Panc1 (cell line): Measurements from ENCODE around the gene CDH19.

Experiments used
- CTCF ChIP-seq: fragments of 450-650 bp; IDR thresholded peaks from 2 replicates; pipeline ENCODE4 v1.5.1; 2017; ENCODE audit warnings: mild to moderate bottlenecking
- POLR2AphosphoS5 ChIP-seq: IDR thresholded peaks from 2 replicates; pipeline ENCODE4 v1.6.1; 2012; ENCODE audit warnings: mild to moderate bottlenecking, low read depth, low read length, moderate library complexity
- REST ChIP-seq, 2 experiments: IDR thresholded peaks; 2 replicates each; pipeline ENCODE4 v1.6.1; 2011 to 2012; ENCODE audit warnings: low read depth in 2 of 2, control low read depth in 1 of 2, low read length in 1 of 2, mild to moderate bottlenecking in 1 of 2, moderate library complexity in 1 of 2; ENCODE audit not compliant: insufficient read depth in 1 of 2
- TCF7L2 ChIP-seq: IDR thresholded peaks from 2 replicates; pipeline ENCODE4 v1.6.1; 2011; ENCODE audit warnings: mild to moderate bottlenecking, low read depth, low read length, inconsistent platforms

DNA sequence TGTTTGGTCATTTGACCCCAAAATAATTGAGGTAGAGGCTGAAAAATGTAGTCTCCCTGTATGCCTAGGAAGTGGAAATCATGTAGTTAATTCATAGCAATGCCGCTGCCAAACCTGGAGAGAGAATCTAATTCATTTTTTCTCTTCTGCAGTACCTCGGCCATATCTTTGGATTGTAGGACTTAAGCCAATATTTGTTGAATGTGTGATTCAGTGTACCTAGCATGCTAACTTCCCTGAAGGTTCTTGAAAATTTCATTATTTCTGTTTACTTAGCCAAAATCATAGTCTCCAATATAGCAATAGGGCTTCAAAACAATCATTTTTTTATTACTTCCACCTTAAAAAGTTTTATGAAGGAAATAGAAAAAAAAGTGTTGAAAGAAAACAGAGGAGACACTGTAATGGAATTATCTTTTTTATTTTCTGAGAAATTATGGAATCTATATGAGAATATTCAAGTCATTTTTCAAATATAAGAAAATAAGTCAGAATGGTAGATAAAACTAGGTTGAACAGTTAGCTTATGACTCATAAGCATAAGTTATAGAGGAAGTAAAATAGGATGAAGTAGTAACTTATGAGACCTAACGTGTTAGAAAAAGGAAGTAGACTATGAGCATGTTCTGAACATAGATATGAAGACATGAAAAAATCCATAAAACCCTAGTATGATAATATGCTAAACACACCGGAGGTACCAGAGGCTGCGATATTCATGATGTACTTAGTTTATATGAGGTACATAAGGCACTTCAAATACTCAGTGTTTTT lies 35.2 kb upstream of the CDH19 start:
- no peak for TF ChIP-seq CTCF
- no peak for TF ChIP-seq POLR2AphosphoS5
- TF ChIP-seq REST (IDR thresholded peaks at IDR 0.05; ENCODE audit: insufficient read depth in 1 of 2, low read depth in 2 of 2, low read length in 1 of 2): no peak
- no peak for TF ChIP-seq TCF7L2
